Bone marrow (tissue), 2 donors: ENCODE results near the gene ANAPC10.
"Not testable (repeated sequence)": the region's sequence is repeated elsewhere in the genome, so short reads cannot be mapped to it uniquely, and the experiment has no call there.

Experiments
- DNase-seq, 2 donors: peaks; one replicate each; lab custom pipeline; 2025; lab: John Stamatoyannopoulos, UW

The ANAPC10 gene

DNA sequence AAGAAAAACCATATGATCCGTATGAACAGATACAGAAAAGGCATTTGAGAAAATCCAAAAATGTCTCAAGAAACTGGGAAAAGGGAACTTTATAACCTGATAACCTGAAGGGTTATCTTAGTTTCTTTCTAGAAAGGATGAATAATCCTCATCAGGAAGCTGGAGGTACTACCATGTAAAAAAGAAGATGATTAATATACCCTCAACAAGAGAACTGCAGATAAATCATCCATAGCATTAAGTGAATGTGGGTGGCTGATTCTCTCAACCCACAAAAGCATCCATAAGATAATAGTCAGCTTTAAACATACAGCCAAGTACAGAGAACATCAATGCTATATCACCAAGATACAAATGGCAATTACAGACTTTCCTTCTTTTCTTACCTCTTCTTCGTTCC is 26.4 kb downstream of the ANAPC10 start:
- no peak for DNase-seq

DNA sequence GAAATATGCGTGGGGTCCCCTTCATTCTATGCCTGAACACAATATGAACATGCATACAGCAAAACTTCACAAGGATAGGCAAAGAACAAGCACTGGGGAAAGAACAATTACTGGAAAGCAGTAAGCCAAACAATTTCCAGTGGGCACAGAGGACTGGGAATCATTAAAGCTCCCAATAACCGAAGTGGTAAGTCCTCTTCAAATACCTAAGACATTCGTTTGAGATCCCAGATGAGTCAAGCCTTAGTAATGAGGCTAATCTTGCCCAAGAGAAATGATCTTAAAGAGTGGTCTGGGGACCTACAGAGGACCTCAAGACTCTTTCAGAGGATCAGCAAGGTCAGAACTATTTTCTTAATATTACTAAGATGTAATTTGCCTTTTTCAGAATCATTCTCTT is 28.6 kb downstream of the ANAPC10 start:
- DNase-seq: no peak

DNA sequence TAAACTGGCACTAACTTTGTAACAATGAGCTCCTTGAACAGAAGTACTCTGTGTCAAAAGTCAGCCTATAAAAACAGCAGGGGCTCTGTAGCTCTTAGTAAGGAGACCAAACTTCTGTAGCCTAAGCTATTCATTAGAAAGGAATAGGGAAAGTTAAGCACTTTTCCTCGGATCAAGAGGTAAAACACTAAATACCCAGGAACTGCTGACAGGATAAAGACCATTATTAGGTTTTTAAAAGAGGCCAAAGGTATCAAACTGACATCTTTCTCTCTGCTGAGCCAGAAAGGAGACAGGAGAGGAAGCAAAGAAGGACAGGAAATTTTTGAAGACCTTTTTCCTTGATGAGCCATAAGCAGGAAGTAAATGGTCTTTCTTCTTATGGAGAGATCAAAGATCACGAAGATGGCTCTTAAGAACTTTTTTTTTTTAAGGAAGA is 31.9 kb downstream of the ANAPC10 start:
- no peak for DNase-seq

DNA sequence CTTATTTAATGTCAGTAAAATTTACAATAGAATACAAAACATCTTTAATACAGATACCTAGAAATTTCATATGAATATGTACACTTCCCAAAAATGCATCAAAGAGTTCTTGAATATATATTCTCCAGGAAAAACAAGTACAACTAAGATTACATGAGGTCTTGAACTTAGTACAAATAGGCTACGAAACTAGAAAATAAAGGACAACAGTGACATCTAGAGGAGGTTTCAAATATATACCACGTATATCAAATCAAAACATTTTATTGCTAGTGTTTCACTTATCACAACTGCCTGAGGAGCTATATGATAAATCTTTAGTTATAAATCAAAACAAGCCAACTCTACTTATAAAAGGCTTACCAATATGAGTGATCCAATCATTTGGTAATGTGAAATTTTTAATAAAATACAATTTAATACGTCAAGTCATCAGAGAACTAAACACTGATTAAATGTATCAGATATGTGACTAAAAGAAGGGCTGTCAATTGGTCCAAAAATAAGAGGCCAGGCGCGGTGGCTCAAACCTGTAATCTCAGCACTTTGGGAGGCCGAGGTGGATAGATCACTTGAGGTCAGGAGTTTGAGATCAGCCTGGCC is 36.6 kb downstream of the ANAPC10 start:
- DNase-seq: peak in 1 of 2 donors; percentile 69

DNA sequence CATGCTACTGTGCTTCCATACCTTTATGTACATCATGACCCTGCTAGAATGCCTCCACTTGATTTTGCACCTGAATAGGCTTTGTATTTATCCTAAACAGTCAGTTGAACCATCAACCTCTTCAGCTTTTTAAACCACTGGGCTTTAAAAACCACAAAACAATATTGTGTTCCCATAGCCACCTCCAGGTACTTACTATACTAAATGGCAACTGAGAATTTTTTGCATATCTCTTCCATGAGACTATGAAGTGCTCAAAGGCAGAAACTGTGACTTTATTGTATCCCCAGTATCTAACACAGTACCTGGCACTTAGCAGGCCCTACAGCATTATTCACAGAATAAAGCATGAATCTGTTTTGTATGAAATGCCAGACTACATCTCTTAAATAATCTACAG is 39.7 kb downstream of the ANAPC10 start:
- DNase-seq: no peak

DNA sequence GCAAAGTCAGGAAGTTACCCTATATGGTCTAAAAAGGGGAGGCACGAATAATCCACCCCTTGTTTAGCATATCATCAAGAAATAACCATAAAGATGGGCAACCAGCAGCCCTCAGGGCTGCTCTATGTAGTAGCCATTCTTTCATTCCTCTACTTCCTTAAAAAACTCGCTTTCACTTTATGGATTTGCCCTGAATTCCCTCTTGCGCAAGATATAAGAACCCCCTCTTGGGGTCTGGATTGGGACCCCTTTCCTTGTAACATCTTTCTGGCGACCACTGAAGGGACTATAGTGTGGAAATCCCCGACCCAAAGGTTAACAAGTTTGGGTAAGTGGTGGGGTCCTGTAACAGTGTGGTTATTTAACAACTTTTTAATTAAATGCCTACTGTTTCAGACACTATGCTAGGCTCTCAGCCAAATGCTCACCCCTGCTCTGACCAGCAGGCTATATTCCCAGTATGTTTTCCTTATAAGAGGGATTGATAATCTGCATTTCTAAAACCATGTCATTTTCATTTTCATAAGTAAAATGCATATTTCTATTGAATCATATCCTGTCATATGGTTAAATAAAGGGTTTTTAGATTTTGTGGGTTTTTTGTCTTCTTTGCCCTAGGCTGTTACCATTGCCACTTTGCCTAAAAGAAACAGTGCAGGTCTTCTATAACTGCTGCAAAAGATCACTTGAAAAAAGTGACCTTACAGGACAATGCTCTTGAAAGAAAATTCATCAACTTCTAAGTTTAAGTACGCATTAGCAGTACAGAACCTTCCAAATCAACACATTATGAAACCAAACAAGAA is 41.5 kb downstream of the ANAPC10 start:
- no peak for DNase-seq

DNA sequence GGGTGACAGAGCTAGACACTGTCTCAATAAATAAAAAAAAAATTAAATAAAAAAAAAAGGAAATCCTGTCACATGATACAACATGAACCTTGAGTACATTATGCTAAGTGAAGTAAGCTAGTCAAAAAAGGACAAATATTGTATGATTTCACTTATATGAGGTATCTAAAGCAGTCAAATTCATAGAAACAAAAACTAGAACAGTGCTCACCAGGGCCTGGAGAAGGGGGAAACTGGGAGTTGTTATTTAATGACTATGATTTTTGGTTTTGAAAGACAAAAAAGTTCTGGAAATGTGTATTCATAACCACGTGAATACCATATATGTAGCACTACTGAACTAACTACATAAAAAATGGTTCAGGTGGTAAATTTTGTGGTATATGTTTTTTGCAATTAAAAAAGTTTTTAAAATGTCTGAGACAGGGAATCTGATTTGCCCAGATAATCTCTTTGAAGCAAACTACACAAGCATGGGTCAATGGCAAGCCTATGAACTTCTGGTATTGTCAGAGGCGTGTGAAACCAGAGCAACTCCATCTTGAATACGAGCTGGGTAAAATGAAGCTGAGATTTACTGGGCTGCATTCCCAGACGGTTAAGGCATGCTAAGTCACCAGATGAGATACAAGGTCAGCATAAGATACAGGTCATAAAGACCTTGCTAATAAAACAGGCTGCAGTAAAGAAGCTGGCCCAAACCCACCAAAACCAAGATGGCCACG is 42.3 kb downstream of the ANAPC10 start:
- DNase-seq: no peak

DNA sequence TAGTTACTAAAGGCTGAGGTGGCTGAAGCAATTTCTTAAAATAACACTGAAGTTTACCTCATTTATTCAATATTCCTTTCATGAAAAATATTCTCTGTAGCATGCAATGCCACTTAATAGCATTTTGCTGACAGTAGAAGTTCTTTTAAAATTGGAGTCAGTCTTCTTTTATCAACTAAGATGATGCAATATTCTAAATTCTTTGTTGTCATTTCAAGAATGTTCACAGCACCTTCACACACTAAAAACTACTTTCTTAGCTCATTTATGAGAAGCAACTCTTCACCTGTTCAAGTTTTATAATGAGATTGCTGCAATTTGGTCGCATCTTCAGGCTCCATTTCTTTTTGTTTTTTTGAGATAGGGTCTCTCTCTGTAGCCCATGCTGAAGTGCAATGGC is 48.8 kb downstream of the ANAPC10 start:
- no peak for DNase-seq

DNA sequence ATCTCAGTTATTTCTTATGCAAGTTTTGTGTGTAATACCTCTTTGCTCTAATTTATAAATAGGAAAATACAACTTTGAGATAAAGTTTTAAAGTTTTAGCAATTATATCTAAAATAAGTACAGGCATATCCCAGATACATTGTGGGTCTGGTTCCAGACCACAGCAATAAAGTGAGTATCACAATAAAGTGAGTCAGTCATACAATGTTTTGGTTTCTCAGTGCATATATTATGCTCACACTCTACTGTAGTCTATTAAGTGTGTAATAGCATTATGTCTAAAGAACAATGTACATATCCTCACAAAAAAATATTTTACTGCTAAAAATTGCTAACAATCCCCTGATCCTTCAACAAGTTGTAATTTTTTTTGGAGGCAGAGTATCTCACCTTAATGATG is 49.2 kb downstream of the ANAPC10 start:
- no peak for DNase-seq

DNA sequence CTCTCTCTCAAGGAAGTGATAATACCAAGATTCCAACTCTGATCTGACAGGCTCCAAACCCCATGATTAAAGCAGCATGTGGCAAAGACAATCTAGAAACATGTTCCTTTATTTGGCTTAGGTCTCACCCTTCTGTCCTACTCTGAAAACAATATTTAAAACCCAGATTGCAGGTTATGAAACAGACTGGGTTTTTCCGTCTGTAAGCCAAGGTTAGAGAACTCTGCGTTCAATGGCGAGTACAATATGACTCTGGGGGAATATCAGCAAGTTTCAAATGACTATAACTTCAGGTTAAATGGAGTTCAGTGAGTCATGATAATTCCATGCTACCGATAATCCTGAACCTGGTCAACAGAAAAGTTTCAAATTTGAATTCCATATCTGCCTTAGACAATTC is 50.8 kb downstream of the ANAPC10 start:
- no peak for DNase-seq

DNA sequence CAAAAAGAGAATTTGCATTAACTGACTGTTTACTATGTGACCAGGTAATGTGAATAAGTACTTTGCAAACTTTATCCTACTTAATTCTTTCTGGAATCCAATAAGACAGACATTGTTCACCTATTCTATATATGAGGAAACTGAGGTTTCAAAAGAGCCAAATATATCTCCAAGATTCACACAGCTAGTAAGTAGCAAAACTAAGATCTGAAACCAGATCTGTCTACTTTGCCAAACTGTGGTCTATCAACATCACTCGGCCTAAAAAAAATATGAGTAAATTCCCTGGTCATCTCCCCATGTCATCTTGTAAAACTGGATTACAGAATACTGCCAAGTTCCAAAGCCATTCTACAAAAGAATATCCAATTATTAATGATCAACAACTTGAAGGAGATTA is 52.8 kb downstream of the ANAPC10 start:
- no peak for DNase-seq

DNA sequence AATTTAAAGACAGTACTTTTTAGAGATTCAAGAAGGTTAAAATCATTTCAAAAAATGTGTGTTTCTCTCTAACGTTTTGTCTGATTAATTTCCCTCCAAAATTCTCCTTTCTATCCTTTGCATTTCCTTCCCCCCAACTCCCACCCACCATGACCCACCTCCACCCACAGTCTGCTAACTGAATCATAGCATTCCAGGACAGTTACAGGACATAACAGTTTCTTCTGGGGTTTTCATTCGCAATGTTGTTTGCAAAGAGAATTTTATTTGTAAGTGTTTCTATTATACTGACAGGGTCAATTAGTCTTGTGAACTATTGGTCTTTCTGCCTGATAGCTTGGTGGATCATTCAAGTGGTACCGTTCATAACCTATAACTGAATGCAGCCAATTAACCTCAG is 53.7 kb downstream of the ANAPC10 start:
- no peak for DNase-seq

DNA sequence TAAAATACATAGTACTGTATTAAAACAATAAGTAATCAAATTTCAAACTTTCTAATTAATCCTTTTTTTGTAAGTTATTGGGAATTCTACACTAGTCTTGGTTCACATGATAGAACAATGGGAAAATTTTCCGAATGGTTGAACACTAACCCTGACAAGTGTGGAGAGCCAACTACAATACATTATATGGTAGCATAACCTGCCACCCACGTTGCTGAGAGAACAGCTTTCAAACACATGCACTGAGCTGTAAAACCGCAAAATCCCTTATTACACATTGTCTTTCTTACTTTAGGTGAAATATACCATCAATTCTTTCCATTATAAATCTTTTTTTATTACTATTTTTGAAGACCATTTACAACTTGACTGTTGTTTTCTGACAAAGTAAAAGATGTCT is 54.7 kb downstream of the ANAPC10 start:
- no peak for DNase-seq

DNA sequence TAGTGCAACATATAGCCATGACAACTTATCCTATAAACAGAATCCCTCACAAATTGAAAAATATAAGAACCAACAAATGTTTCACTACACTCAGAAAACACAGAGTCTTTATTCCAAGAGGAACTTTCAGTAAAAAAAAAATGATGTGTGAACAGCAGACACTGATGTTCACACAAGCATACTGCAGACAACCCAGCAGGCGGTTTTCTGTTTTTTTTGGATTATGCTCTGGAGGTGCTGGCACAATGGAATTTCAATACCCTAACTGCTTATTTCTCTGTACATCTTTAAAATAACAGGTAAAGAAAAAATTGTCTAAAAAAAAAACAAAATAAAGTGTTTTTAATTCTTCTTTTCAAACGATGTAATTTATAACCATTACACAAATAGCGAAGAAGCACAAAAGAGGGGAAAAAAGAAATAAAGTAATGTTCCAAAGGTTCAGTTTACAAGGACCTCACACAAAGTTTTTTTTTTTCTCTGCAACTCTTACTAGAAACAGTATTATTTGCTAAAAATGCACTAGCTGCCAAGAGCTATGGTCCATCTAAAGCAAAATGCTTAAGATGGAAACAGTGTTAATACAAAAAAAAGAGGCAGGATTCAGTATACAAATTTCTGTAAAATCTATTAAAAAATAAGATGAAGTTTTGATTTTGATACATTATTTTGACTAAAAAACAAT is 55.3 kb downstream of the ANAPC10 start:
- no peak for DNase-seq

DNA sequence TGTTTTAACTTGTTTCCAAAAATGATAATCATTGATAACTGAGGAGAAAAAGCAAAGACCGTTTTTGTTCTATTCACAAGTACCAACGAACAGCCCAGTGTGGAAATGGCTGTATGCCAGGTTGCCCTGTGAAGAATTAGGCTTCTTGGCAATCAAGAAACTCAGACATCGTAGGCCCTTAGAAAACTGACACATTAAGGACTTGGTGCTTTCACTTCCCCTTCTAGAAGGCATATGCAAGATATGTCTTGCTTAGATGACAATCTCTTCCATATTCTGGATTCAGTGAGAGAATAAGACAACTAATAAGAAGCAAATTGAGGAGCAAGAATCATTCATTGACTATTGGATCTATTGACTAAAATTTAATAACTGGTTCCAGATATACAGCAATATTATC is 56.6 kb downstream of the ANAPC10 start:
- DNase-seq: peak in 1 of 2 donors; percentile 72

DNA sequence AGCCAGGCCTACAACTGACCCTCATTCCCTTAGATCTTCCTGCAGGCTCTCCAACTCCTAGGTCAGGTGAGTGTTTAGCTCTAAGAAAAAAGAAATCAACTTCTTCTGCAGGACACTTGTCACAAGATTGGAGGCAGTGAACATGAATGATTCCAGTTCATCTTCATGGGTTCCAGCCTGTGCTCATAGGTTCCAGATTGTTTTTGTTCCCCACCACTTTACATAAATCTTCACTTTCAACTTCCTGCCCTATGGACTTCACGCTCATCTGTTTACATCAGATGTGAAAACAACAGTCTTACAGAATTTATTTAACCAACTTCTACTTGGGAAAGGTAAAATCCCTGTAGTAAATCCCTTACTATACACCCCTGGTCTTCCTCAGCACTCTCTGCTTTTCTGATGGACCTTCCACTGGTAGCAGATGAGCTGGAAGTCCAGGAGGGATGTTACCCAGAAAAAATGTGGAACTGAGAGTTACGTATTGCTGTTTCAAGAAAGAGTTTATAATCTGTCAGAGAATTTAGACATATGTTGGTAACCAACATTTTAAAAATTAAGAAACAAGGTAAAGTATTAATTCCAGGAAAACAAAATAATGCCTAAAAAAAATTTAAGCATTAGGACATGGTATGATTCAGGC is 62.4 kb downstream of the ANAPC10 start:
- DNase-seq: no peak

DNA sequence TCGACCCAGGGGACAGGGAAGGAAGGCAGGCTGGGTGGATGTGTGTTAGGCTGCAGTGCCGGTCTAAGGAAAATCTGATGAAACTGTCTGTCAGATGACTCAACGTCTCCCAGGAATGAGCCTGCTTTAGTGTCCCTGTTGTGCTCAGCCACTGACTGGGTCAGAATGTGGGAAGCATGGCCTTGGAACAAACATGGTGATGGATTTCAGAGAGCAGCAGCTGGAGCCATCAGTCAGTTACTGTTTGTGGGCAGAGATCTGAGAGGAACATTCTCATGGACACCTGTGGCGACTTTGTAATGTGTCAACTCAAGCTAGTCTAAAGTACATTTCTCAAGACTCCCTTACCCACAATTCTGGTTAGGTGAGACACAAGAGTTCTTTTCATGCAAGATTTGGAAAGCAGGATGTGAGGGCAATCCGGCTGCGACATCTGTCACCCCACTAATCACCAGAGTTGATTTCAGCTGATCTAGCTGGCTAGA is 63.2 kb downstream of the ANAPC10 start:
- DNase-seq: no peak

DNA sequence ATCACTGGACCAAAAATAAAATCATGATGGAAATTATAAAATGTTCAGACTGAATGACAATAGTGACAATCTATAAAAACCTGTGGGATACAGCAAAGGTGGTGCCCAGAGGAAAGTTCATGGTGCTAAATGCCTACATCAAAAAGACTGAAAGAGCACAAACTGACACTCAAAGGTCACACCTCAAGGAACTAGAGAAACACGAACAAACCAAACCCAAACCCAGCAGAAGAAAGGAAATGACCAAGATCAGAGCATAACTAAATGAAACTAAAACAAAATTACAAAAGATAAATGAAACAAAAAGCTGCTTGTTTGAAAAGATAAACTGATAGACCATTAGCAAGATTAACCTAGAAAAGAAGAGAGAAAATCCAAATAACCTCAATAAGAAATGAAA is 78.7 kb downstream of the ANAPC10 start:
- peak in 1 of 2 donors; percentile 32 for DNase-seq

DNA sequence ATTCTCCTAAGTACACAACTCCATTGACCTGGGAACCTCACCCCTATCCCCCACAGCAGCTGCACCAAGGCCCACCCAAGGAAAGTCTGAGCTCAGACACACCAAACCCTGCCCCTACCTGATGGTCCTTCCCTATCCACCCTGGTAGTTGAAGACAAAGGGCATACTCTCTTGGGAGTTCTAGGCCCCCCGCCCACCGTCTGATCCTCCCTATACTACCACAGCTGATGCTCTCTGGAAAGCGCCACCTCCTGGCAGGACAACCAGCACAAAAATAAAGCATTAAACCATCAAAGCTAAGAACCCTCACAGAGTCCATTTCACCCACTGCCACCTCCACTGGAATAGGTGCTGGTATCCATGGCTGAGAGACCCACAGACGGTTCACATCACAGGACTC is 83.6 kb downstream of the ANAPC10 start:
- no peak for DNase-seq

DNA sequence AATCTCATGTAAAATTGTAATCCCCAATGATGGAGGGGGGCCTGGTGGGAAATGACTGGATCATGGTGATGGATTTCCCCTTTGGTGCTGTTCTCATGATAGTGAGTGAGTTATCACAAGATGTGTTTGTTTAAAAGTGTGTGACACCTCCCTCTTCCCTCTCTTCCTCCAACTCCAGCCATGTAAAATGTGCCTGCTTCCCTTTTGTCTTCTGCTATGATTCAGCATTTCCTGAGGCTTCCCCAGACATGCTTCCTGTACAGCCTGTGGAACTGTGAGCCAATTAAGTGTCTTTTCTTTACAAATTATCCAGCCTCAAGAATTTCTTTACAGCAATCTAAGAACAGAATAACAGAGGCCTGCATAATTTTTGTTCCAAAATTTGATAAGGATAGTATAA is 85.2 kb downstream of the ANAPC10 start:
- DNase-seq: peak in 1 of 2 donors; percentile 95

DNA sequence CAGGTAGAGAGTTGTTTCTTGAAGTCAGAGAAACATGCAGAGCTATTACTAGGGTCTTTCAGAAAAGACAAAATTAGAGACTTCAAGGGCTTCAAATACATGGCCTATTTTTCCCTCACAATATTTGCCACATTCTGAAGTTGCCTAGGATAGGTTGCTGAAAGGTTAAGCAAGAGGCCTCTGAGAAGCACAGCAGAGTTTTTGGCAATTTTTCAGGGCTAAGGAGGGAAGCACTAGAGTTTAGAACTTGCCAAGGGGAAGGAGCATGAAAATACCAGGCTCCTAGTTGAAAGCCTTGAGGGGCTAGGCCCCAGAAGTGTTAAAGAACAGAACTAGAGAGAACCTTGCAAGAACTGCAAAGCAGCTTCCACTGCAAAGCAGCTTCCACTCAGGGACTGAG is 86.4 kb downstream of the ANAPC10 start:
- no peak for DNase-seq

DNA sequence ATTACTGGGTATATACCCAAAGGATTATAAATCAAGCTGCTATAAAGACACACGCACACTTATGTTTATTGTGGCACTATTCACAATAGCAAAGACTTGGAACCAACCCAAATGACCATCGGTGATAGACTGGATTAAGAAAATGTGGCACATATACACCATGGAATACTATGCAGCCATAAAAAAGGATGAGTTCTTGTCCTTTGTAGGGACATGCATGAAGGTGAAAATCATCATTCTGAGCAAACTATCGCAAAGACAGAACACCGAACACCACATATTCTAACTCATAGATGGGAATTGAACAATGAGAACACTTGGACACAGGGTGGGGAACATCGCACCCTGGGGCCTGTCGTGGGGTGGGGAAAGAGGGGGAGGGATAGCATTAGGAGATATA is 87.7 kb downstream of the ANAPC10 start:
- DNase-seq: not testable (repeated sequence)
